ENCODE measurements around the gene PCSK5.

- no peak for TF ChIP-seq CTCF (IDR thresholded peaks at IDR 0.05 in 8 of 11, conservative IDR thresholded peaks at IDR 0.05 in 3 of 11)
- no peak for TF ChIP-seq POLR2AphosphoS5 (IDR thresholded peaks at IDR 0.05)
Observed at GRCh38 chr9:76026796-76027195, 136.3 kb downstream of the PCSK5 start.
